PFSK-1 (cell line): ENCODE results near the gene PDK2.

Experiments
- FOXP2 ChIP-seq: optimal IDR thresholded peaks from 2 replicates; pipeline ENCODE3; 2011; ENCODE audit warnings: borderline replicate concordance, control low read depth, inconsistent platforms; ENCODE audit not compliant: insufficient read depth; ENCODE audit errors: extremely low read length, extremely low read depth
- POLR2AphosphoS5 ChIP-seq: IDR thresholded peaks from 2 replicates; pipeline ENCODE4 v1.6.1; 2012; ENCODE audit warnings: low read depth, mild to moderate bottlenecking, control low read depth, low read length, moderate library complexity
- SIN3A ChIP-seq: IDR thresholded peaks from 2 replicates; pipeline ENCODE4 v1.6.1; 2012; ENCODE audit warnings: mild to moderate bottlenecking, low read length, moderate library complexity, borderline replicate concordance; ENCODE audit not compliant: insufficient read depth
- TAF1 ChIP-seq: IDR thresholded peaks from 2 replicates; pipeline ENCODE4 v1.6.1; 2012; ENCODE audit warnings: low read length, control low read depth, borderline replicate concordance; ENCODE audit not compliant: insufficient read depth
- TF ChIP-seq, protein P1 (sequence below), 2 experiments: IDR thresholded peaks; 2 replicates each; pipeline versions ENCODE4 v1.6.1 to v1.8.0; 2011 to 2012; ENCODE audit warnings: low read depth in 2 of 2, low read length in 2 of 2, control low read depth in 1 of 2, inconsistent platforms in 1 of 2, mild to moderate bottlenecking in 1 of 2, moderate library complexity in 1 of 2; ENCODE audit not compliant: insufficient read depth in 1 of 2

The PDK2 gene

DNA sequence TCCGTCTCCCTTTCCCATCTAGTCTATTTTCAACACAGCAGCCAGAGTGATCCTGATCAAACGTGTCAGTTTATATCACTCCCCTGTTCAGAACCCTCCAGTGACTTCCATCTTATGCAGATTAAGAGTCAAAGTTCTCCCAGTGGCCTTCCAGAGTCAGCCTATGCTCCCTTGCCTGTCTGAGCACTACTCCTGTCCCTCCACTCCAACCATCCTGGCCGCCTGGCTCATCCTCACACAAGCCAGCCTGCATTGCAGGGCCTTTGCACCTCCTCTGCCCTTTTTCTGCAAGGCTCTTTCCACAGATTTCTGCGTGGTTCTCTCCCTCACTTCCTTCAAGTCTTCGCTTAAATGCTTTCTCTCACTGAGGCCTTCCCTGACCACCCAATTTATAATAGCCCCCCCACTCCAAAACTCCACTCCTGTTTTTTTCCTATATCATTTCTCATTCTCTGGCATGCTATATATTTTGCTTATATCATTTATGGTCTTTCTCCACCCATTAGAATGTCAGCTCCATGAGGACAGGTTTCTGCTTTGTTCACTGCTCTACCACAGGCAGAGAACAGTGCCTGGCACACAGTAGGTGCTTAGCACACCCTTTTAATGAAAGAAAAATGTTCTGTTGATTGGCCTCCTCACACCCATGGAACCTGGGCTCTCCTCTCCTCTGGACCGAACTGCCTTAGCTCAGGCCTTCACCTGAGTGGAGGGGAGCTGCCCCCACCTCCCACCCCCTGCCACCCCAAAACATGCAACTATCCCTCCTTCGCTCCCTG is 25.5 kb downstream of the PDK2 start:
- no peak for TF ChIP-seq POLR2AphosphoS5
- TF ChIP-seq FOXP2: no peak
- TF ChIP-seq, protein P1, sequence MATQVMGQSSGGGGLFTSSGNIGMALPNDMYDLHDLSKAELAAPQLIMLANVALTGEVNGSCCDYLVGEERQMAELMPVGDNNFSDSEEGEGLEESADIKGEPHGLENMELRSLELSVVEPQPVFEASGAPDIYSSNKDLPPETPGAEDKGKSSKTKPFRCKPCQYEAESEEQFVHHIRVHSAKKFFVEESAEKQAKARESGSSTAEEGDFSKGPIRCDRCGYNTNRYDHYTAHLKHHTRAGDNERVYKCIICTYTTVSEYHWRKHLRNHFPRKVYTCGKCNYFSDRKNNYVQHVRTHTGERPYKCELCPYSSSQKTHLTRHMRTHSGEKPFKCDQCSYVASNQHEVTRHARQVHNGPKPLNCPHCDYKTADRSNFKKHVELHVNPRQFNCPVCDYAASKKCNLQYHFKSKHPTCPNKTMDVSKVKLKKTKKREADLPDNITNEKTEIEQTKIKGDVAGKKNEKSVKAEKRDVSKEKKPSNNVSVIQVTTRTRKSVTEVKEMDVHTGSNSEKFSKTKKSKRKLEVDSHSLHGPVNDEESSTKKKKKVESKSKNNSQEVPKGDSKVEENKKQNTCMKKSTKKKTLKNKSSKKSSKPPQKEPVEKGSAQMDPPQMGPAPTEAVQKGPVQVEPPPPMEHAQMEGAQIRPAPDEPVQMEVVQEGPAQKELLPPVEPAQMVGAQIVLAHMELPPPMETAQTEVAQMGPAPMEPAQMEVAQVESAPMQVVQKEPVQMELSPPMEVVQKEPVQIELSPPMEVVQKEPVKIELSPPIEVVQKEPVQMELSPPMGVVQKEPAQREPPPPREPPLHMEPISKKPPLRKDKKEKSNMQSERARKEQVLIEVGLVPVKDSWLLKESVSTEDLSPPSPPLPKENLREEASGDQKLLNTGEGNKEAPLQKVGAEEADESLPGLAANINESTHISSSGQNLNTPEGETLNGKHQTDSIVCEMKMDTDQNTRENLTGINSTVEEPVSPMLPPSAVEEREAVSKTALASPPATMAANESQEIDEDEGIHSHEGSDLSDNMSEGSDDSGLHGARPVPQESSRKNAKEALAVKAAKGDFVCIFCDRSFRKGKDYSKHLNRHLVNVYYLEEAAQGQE (IDR thresholded peaks at IDR 0.05; ENCODE audit: insufficient read depth in 1 of 2, low read depth in 2 of 2, low read length in 2 of 2): no peak
- TF ChIP-seq SIN3A: no peak
- no peak for TF ChIP-seq TAF1

DNA sequence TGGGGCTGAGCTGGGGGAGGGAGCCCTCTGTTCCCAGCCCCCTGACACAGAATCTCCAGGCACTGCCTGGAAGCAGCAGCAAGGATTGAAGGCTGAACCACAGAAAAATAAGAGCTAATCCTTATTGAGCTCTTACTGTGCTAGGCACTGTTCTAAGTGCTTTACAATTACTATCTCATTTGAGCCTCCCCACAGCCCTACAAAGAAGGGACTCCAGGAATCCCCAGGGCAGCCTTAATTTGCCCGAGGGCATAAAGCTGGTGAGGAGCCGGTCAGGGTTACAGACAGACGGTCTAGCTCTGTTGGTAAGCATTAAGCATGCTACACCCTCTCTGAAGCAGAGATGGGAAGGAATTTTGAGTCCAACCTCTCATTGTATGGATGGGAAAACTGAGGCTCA is 27.8 kb downstream of the PDK2 start:
- TF ChIP-seq POLR2AphosphoS5 (no peak), SIN3A (no peak), TAF1 (no peak), FOXP2 (no peak)
- TF ChIP-seq, protein P1 (IDR thresholded peaks at IDR 0.05; ENCODE audit: insufficient read depth in 1 of 2, low read depth in 2 of 2, low read length in 2 of 2): no peak

DNA sequence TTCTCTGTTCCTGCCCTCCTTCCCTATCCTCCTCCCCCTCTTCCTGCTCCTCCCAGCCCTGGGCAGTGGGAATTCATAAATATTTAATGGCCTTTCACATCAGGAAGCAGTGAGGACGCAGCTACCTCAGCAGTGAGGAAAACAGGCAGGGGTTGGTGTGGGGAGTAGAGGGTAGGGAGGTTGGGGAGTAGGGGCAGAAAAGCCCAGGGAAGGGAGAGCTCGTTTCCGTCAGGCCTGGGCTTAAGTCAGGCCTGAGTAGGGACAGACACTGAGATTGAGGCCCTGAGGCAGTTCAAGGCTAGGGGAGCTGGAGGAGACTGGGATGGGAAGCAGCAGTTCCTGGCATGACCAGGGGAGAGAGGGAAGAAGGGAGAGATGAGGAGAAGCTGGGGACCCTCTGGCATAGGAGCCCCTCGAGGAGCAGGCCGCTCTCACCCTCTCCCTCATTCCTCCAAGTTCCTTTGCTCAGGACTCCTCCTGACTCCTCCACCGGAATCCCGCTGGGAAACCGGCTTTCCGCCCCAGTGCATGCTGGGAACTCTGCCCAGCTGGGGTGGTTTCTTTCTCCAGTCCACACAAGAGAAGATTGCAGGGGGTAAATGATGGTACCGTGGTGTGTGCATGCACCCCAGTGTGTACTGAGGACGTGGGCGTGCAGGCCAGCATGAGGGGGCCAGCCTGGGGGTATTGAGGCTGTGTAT is 28.6 kb downstream of the PDK2 start:
- TF ChIP-seq FOXP2: peak; percentile 35
- TF ChIP-seq, protein P1 (IDR thresholded peaks at IDR 0.05; ENCODE audit: insufficient read depth in 1 of 2, low read depth in 2 of 2, low read length in 2 of 2): 0 out of 4 replicates have a peak, but pooled peaks of 1 of the 2 experiments have one; percentile 19
- TF ChIP-seq POLR2AphosphoS5: peak; percentile 78; the same call in 1 of the 2 replicates
- no peak for TF ChIP-seq TAF1
- TF ChIP-seq SIN3A: no peak

DNA sequence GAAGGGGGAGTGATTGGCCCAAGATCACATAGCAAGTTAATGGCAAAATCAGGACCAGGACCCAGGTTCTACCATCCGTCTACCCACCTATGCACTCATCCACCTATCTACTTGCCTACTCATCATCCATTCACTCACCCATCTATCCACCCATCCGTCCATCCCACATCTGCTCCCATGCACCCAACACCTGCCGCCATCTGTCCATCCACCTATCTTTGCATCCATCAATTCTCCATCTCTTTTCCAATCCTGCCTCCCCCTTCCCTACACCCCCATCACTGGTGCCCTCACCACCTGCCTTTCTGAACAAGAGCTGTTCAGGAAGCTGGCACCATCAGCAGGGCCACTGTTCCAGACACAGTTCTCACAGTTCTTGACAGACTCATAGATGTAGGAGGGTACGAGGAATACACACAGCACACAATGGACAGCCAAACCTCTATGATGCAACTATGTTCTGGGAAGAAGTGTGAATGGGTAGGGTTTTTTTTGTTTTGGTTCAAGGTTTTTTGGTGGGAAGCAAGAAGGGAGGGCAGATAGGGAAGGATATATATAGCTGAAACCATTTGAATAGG is 30.4 kb downstream of the PDK2 start:
- TF ChIP-seq POLR2AphosphoS5: no peak
- TF ChIP-seq TAF1: no peak
- no peak for TF ChIP-seq SIN3A
- TF ChIP-seq, protein P1 (IDR thresholded peaks at IDR 0.05; ENCODE audit: insufficient read depth in 1 of 2, low read depth in 2 of 2, low read length in 2 of 2): no peak
- TF ChIP-seq FOXP2: no peak
